Measurements from ENCODE around the gene FHIP1A.

DNA sequence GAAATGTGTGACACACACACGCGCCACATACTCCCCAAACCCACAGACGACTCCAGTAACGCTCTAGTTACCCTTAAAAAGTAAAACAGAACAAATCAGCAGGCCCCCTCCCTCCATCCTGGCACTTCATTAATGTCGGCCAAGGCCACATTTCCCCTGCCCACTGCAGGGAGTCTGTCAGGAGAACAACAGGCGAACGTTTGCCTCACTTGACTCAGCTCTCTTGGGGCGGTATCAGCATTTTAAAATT lies 671 bp upstream of the FHIP1A start:
- TF ChIP-seq, protein P1, sequence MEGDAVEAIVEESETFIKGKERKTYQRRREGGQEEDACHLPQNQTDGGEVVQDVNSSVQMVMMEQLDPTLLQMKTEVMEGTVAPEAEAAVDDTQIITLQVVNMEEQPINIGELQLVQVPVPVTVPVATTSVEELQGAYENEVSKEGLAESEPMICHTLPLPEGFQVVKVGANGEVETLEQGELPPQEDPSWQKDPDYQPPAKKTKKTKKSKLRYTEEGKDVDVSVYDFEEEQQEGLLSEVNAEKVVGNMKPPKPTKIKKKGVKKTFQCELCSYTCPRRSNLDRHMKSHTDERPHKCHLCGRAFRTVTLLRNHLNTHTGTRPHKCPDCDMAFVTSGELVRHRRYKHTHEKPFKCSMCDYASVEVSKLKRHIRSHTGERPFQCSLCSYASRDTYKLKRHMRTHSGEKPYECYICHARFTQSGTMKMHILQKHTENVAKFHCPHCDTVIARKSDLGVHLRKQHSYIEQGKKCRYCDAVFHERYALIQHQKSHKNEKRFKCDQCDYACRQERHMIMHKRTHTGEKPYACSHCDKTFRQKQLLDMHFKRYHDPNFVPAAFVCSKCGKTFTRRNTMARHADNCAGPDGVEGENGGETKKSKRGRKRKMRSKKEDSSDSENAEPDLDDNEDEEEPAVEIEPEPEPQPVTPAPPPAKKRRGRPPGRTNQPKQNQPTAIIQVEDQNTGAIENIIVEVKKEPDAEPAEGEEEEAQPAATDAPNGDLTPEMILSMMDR (IDR thresholded peaks at IDR 0.05) = no peak
- no peak for TF ChIP-seq POLR2A (IDR thresholded peaks at IDR 0.05)

Measured in thyroid gland (tissue), 4 donors.